HG02798 (cell line): Measurements from ENCODE around the gene ELOVL6.
"Not testable (repeated sequence)": the region's sequence is repeated elsewhere in the genome, so short reads cannot be mapped to it uniquely, and the experiment has no call there.

Experiments used
- ATAC-seq: cut with Tn5 transposase; IDR thresholded peaks from one replicate; pipeline ENCODE4 v1.9.1; 2021; ENCODE audit warnings: mild to moderate bottlenecking; ENCODE audit not compliant: unreplicated experiment, poor library complexity

The ELOVL6 gene

GRCh38 chr4:110087070-110087708 is 111.2 kb downstream of the ELOVL6 start:
- no peak for ATAC-seq

- ATAC-seq: no peak
Measured at GRCh38 chr4:110085131-110085530, 113.3 kb downstream of the ELOVL6 start.

- no peak for ATAC-seq
Measured at GRCh38 chr4:110084154-110084553, 114.3 kb downstream of the ELOVL6 start.

- ATAC-seq: not testable (repeated sequence)
Measured at GRCh38 chr4:110078148-110078547, 120.3 kb downstream of the ELOVL6 start.

- not testable (repeated sequence) for ATAC-seq
Measured at GRCh38 chr4:110076828-110077227, 121.6 kb downstream of the ELOVL6 start.

GRCh38 chr4:110075891-110076290 is 122.5 kb downstream of the ELOVL6 start:
- no peak for ATAC-seq

GRCh38 chr4:110075083-110075738 is 123.2 kb downstream of the ELOVL6 start:
- peak; percentile 50 for ATAC-seq

GRCh38 chr4:110074570-110074969 is 123.8 kb downstream of the ELOVL6 start:
- no peak for ATAC-seq

GRCh38 chr4:110073053-110073845 is 125.2 kb downstream of the ELOVL6 start:
- no peak for ATAC-seq

- no peak for ATAC-seq
Measured at GRCh38 chr4:110071466-110071865, 126.9 kb downstream of the ELOVL6 start.

GRCh38 chr4:110068248-110068647 is 130.2 kb downstream of the ELOVL6 start:
- no peak for ATAC-seq

GRCh38 chr4:110064934-110065333 is 133.5 kb downstream of the ELOVL6 start:
- no peak for ATAC-seq

GRCh38 chr4:110064295-110064694 is 134.1 kb downstream of the ELOVL6 start:
- no peak for ATAC-seq

- no peak for ATAC-seq
Measured at GRCh38 chr4:110062166-110062565, 136.2 kb downstream of the ELOVL6 start.

GRCh38 chr4:110061076-110061475 is 137.3 kb downstream of the ELOVL6 start:
- no peak for ATAC-seq

- peak; percentile 66 for ATAC-seq
Measured at GRCh38 chr4:110059556-110060191, 138.7 kb downstream of the ELOVL6 start.

GRCh38 chr4:110058677-110059076 is 139.7 kb downstream of the ELOVL6 start:
- ATAC-seq: no peak

GRCh38 chr4:110055158-110055768 is 143.2 kb downstream of the ELOVL6 start:
- peak; percentile 90 for ATAC-seq

- peak; percentile 62 for ATAC-seq
Measured at GRCh38 chr4:110049951-110050925, 148.2 kb downstream of the ELOVL6 start.
